Fibroblast of gingiva (primary cell): Measurements from ENCODE around the gene FOXL3.

Source experiments
- DNase-seq: peaks from one replicate; pipeline ENCODE4 v3.0.0-alpha.2; 2011; ENCODE audit warnings: low read depth

Gene FOXL3

GRCh38 chr7:266851-267840 is 22.8 kb upstream of the FOXL3 start:
- no peak for DNase-seq

DNA sequence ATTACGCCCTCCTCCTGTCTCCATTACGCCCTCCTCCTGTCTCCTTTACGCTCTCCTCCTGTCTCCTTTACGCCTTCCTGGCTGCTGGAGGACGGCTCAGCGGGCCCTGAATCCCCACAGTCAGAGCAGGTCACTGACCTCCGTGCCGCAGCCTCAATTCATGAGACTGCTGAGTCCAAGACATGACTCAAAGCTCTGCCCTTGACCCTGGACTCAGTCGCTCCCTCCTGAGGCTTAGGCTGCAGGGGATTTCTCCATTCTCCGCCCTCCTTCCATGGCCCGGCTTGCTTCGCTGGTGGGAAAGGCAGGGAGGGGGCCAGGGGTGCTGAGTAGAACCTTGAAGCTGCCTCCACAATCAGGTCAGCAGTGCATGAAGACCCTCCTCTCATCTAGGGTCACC is 21.0 kb upstream of the FOXL3 start:
- DNase-seq = no peak

- no peak for DNase-seq
Measured at GRCh38 chr7:269721-270120, 20.2 kb upstream of the FOXL3 start.

- no peak for DNase-seq
Measured at GRCh38 chr7:270351-270983, 19.5 kb upstream of the FOXL3 start.

DNA sequence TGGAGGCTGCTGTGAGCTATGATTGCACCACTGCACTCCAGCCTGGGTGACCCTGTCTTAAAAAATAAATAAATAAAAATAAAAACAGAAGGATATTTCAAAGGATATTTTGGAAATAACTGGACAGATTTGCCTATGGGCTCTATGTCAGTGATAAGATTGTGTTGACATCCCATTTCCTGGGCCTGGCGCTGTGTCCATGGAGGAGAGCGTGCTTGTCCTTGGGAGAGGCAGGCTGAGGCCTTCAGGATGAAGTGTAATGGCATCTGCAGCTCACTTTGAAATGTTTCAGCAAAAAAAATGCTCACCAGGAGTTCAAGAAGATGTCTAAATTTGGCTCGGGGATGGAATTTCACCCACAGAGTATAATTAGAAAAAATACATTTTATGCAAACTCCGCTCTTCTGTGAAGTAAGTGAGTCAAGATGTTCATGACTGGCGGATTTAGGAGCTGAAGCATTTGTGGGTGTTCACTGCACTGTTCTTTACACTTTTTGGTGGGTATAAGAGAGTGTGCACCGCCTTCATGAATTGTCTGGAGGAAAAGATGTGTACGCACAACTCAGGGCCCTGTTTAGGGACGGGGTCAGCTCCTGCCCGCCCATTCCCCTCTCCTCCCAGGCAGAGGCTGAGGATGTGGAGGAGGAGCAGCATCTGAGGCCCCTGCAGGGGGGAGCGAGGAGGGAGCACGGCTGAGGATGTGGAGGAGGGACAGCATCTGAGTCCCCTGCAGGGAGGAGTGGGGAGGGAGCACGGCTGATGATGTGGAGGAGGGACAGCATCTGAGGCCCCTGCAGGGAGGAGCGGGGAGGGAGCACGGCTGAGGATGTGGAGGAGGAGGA is 18.5 kb upstream of the FOXL3 start:
- peak; percentile 29 for DNase-seq

GRCh38 chr7:272108-272615 is 17.8 kb upstream of the FOXL3 start:
- DNase-seq = no peak

DNA sequence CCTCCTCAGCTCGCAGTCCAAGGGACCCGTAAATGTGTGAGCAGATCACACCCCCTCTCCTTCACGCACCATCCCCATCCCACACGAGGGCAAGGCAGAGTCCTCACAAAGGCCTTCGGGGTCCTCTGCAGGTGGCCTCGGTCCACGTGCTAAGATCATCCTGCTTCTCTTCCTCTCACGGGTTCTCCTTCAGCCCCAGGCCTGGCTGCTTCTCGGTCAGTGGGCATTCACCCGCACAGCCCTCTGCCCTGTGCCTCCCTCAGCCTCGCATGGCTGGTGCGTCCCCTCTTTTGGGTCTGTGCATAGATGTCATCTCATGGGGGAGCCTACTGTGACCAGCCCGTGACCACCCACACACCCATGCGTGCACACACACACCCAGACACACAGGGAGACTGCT is 17.3 kb upstream of the FOXL3 start:
- DNase-seq = no peak

GRCh38 chr7:273327-273726 is 16.6 kb upstream of the FOXL3 start:
- no peak for DNase-seq

GRCh38 chr7:274266-274665 is 15.7 kb upstream of the FOXL3 start:
- DNase-seq = no peak

DNA sequence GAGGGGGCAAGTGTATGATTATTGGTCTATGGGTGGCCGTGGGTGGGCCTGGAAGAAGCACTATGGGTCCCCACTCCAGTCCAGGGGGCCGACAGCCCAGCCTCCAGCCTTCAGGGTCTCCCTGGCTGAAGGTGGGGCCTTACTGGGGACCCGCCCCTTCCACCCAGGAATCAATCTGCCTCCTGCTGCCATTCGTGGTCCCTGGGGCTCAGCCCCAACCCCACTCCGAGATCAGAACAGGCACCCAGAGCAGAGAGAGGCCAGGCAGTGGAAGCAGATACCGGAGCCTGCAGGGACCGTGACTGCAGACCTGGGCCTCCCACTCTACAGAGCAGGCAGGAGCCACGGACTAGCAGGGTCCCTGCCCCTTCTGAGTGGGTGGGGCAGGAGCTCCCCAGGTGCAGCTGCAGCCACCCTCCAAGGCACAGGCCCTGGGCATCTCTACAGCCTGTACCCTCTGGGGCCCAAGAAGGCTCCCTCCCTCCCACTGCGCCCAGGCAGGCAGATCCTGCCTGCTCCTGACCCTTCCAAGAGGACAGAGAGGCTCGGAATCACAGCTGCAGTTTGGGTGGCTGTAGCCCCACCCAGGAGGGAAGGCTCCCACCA is 13.6 kb upstream of the FOXL3 start:
- DNase-seq = no peak

- no peak for DNase-seq
Measured at GRCh38 chr7:277228-277627, 12.7 kb upstream of the FOXL3 start.

DNA sequence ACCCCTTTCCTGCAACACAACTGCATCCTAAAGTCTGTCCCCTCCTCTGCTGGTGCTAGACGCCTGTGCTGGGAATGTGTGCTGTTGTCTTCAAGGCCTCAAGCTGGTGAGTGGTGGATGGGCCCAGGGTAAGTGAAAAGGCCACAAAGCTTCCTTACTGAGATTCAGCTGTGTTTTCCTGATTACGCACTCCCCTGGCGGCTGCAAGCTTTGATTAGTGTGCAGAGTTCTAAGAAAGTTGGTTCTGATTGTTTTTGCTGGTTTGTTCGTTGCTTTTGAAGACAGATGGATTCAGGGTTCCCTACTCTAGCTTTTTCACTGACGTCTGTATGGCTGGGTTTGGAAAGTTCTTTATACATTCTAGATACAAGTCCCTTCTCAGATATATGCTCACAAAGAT is 11.9 kb upstream of the FOXL3 start:
- DNase-seq = no peak

GRCh38 chr7:279821-280220 is 10.1 kb upstream of the FOXL3 start:
- DNase-seq = no peak

DNA sequence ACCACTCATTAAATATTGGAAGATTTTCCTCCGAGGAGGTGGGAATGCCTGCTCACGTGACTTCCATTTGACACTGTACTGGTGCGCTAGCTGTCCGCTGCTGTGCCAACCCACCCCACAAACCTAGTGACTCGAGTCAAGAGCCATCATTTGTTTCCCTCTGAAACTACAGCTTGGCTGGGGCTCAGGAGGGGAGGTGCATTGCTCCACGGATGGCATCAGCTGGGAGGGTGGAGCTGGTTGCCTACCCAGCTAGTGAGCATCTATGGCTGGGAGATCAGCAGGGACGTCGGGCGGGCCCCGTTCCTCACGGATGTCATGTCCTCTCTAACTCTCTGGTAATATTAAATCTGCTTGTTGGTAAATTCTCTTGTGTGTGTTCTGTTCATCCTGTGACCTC is 9.5 kb upstream of the FOXL3 start:
- no peak for DNase-seq

DNA sequence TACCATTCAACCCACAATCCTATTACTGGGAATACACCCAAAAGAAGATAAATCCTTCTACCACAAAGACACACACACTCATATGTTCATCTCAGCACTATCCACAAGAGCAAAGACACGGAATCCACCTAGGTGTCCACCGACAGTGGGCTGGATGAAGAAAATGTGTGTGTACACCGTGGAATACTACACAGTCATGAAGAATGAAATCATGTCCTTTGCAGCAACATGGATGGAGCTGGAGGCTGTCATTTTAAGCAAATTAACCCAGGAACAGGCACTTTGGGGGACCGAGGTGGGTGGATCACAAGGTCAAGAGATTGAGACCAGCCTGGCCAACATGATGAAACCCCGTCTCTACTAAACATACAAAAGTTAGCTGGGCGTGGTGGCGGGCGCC is 8.3 kb upstream of the FOXL3 start:
- DNase-seq = no peak

DNA sequence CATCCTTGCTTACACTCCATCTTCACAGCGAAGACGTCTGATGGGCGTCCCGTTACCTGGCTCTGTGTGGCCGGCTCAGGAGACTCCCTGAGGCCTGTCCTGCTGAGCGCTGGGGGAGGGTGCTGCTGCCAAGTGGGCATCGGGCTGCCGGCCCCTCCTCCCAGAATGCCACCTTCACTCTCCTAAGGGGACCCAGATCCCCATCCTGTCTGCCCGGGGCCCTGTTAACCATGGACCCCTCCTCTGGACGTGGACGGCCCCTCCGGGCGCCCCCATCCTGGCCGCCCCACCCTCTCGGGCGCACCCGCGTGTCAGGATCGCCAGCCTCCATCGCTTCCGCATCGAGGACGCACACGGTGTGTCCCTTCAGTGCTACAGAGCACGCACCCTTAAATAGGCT is 7.3 kb upstream of the FOXL3 start:
- no peak for DNase-seq

- no peak for DNase-seq
Measured at GRCh38 chr7:284762-285722, 4.9 kb upstream of the FOXL3 start.

DNA sequence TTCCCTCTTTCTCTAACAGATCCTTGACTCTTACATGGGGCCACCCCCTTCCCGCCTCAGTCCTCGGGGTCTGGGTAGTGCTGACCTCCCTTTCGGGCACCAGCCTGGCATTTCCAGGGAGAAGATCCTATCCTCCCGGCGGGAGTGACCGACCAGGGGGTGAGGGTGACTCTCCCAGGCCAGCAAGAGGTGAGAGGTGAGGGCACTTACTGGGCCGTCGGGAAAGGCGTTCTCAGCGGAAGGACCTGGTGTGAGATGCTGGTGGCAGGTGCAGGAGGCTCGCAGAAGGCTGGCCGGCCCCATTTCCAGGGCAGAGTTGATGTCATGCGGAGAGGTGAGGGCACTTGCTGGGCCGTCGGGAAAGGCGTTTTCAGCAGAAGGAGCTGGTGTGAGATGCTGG is 4.2 kb upstream of the FOXL3 start:
- no peak for DNase-seq

- no peak for DNase-seq
Measured at GRCh38 chr7:286266-286665, 3.7 kb upstream of the FOXL3 start.

- DNase-seq = no peak
Measured at GRCh38 chr7:288671-289101, 1.3 kb upstream of the FOXL3 start.
